NB4 (cell line): ENCODE results near the gene JAKMIP1.

Source experiments
- POLR2A ChIP-seq: IDR thresholded peaks from 2 replicates; pipeline ENCODE4 v1.6.1; 2011; ENCODE audit warnings: mild to moderate bottlenecking; ENCODE audit not compliant: insufficient read length; ENCODE audit errors: extremely low read depth
- TF ChIP-seq, protein P1 (sequence below): IDR thresholded peaks from one replicate; pipeline ENCODE4 v1.5.1; 2012; ENCODE audit warnings: low read depth, low read length
- TF ChIP-seq, protein P2 (sequence below): IDR thresholded peaks from 2 replicates; pipeline ENCODE4 v1.6.1; 2011; ENCODE audit warnings: low read depth, low read length

DNA sequence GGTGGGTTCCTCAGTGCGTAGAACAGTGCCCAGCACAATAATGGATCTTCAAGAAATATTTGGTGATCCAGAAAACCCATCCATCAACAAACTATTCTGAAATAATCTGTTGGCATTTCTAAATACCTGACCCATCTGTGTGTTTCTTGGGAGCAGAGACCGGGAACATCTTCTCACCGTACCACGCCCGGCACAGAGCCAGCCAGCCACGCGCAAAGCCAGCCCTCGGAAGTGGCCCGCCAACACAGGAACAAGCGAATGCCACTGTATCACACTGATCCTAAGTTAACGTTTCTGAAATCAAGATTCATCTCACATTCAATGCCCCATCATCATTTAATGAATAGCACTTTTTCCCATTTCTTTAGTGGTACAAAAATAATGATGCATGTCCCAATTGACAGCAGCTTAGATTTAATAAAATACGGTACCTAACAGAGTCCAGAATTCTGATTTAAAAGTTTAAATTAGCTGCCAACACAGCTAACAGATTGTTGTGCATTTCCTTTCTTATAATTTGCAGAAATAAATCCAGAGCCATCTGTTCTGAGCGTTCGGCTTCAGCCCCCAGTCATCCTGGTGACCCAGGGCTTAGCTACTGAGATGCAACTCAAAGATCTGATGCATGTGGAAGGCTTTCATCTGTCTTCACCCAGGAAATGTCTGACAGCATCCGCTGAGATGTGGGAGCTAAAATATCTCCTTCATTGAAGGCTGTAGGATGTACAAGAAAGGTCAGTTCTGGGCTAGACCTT, 44.2 kb downstream of the JAKMIP1 start:
- TF ChIP-seq, protein P1, sequence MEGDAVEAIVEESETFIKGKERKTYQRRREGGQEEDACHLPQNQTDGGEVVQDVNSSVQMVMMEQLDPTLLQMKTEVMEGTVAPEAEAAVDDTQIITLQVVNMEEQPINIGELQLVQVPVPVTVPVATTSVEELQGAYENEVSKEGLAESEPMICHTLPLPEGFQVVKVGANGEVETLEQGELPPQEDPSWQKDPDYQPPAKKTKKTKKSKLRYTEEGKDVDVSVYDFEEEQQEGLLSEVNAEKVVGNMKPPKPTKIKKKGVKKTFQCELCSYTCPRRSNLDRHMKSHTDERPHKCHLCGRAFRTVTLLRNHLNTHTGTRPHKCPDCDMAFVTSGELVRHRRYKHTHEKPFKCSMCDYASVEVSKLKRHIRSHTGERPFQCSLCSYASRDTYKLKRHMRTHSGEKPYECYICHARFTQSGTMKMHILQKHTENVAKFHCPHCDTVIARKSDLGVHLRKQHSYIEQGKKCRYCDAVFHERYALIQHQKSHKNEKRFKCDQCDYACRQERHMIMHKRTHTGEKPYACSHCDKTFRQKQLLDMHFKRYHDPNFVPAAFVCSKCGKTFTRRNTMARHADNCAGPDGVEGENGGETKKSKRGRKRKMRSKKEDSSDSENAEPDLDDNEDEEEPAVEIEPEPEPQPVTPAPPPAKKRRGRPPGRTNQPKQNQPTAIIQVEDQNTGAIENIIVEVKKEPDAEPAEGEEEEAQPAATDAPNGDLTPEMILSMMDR = no peak
- TF ChIP-seq, protein P2, sequence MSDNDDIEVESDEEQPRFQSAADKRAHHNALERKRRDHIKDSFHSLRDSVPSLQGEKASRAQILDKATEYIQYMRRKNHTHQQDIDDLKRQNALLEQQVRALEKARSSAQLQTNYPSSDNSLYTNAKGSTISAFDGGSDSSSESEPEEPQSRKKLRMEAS = no peak
- TF ChIP-seq POLR2A = no peak
